Renal cortex interstitium (tissue), 11 donors: ENCODE measurements around the gene TRAPPC12. TPM values are rescaled to one million over a fixed set of nuclear protein-coding genes. Genes with fewer than 3 reads are reported as not detected.
"Not testable (repeated sequence)": the region's sequence is repeated elsewhere in the genome, so short reads cannot be mapped to it uniquely, and the experiment has no call there.

Experiments
- DNase-seq, 11 donors: peaks; one replicate each; pipeline ENCODE4 v3.0.0-alpha.2; 2013; ENCODE audit warnings: low read depth in 9 of 11, low spot score in 4 of 11; ENCODE audit errors: extremely low read depth in 1 of 11
- polyA plus RNA-seq, 3 donors: library from polyadenylated mRNA; unstranded; fragments of 120-200 nt; gene quantifications; one replicate each; pipeline ENCODE4 v1.2.1, GENCODE V29; 2013; ENCODE audit not compliant: insufficient read length in 3 of 3

TRAPPC12 gene
- polyA plus RNA-seq, 3 donors = 66.4 to 102 (median 76.2) TPM

DNA sequence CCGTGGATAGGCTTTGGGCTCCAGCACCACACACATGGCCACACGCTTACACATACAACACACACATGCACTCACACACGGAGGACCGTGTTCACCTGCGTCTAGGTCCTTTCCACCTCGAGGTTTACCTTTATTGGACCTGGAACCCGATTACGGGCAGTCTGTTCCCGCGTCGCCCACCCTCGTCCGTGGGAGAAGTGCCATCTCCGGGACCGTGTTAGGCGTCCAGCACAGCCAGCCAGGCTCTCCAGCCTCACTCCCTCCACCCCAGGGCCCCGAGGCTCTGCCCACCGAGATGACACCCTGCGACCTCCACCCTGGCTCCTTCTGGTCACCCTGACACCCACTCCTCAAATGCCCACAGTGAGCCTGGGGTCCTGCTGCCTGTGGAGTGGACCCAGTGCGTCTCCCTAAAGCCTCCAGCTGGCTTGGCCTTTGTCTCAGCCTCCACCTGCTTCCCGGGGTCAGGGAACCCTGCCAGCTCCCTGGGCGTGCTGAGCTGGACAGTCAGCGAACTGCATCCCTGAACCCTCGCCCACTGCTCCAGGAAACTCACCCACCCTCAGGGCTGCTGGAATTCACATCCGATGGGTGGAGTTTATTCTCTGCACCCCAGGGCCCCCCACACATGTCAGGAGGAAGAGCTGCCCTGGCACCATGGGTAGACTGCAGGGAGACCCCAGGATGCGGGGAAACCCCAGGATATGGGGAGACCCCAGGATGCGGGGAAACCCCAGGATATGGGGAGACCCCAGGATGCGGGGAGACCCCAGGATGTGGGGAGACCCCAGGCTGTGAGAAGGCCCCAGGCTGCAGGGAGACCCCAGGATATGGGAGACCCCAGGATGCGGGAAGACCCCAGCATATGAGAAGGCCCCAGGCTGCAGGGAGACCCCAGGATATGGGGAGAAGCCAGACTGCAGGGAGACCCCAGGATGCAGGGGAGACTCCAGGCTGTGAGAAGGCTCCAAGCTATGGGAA, 106.8 kb downstream of the TRAPPC12 start:
- DNase-seq = no peak

- DNase-seq = no peak
Measured at GRCh38 chr2:3487028-3487425, 107.5 kb downstream of the TRAPPC12 start.

DNA sequence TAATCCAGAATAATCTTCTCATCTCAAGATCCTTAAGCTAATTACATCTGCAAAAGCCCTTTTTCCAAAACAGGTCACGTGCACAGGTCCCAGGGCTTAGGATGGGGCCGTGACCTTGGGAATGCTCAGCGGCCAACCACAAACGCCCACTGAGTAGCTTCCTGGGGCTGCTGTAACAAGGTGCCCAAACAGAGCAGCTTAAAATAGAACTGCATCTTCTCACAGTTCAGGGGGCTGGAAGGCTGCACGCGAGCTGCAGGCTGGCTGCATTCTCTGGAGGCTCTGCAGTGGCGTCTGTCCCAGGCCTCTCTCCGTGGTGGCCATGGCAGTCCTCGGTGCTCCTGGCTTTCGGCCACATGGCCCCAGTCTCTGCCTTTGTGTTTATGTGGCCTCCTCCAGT, 107.9 kb downstream of the TRAPPC12 start:
- DNase-seq = no peak

DNA sequence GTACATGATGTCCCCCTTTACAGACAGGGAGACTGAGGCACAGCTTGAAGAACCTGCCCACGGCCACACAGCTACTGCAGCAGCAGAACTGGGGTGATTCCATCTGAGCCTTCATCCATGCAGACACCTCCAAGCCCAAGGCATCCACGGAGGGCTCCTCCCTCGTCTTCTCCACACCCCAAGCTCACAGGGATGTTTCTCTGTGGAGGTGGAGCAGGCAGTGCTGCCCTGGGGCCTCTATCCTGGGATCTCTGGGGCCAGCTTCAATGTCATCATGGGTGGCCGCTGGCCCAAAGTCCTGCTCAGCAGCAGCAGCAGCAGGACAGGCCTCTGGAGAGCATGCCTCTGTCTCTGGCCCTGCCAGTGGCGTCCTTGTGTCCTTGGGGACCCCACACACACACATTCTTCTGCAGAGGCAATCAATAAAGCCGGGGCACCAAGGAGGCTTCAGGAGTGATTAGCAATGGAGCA, 108.6 kb downstream of the TRAPPC12 start:
- no peak for DNase-seq

GRCh38 chr2:3488855-3489763, 109.6 kb downstream of the TRAPPC12 start:
- DNase-seq = no peak

DNA sequence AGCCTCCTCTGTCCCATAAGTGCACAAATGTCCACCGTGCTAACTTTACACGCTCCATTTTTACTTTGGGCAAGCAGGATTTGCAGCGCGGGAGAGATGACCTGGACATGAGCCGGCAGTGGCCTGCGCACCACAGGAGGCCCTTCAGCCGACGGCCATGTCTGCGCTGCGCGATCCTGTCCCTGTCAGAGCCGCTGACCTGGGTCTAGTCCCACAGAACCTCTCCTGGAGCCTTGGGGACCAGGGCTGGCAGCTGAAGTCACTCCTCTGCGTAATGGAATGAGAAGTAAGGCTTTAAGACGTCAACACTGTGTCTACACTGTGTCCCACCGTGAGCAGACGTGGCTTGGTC, 110.2 kb downstream of the TRAPPC12 start:
- DNase-seq = no peak

- no peak for DNase-seq
Measured at GRCh38 chr2:3490191-3491170, 111.0 kb downstream of the TRAPPC12 start.

GRCh38 chr2:3491306-3491705, 111.8 kb downstream of the TRAPPC12 start:
- no peak for DNase-seq

- DNase-seq = no peak
Measured at GRCh38 chr2:3491716-3492474, 112.4 kb downstream of the TRAPPC12 start.

GRCh38 chr2:3492475-3492787, 112.9 kb downstream of the TRAPPC12 start:
- not testable (repeated sequence) for DNase-seq

DNA sequence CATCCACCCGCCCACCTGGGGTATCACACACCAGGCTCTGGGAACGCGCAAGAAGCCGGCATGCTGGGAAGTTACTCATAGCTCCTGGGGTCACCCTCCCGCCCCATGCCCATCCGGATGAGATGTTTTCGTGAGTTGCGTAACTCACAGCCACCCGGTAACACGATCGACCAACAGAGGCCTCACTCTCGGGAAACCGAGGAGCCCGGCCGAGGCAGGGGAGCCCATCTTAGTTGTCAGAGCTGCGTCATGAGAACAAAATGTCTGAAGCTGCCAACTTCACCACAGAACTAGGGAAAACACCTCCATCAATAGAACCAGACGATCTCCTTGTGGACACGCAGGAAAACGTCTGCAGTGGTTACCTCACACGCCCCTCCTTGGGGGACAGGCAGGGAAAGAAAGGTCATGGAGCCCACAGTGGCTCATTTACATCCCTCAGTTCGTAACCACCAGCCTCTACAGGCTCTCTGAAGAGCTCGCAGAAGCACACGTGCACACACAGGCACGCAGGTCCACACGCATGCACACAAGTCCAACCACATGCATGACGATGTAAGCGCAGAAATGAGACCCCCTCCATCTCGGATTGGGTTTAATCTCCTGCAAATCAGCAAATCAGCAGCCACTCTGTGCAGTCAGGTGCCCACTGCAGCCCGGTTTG, 113.6 kb downstream of the TRAPPC12 start:
- DNase-seq = no peak

GRCh38 chr2:3493615-3494007, 114.1 kb downstream of the TRAPPC12 start:
- peak in 7 of 11 donors; percentile 53 to 81 (median 76) for DNase-seq

- DNase-seq = no peak
Measured at GRCh38 chr2:3494984-3495666, 115.6 kb downstream of the TRAPPC12 start.

DNA sequence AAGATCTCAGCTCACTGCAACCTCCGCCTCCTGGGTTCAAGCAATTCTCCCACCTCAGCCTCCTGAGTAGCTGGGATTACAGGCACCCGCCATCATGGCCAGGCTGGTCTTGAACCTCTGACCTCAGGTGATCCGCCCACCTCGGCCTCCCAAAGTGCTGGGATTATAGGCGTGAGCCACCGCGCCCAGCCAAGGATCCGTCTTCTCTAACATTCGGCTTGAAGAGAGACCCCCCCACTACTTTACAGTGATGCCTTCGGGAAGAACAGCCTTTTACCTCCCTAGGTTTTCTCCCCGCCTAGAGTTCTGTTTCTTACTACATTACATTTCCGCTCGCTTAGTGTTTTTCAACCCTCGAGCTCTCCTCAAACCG, 117.2 kb downstream of the TRAPPC12 start:
- DNase-seq = not testable (repeated sequence)

DNA sequence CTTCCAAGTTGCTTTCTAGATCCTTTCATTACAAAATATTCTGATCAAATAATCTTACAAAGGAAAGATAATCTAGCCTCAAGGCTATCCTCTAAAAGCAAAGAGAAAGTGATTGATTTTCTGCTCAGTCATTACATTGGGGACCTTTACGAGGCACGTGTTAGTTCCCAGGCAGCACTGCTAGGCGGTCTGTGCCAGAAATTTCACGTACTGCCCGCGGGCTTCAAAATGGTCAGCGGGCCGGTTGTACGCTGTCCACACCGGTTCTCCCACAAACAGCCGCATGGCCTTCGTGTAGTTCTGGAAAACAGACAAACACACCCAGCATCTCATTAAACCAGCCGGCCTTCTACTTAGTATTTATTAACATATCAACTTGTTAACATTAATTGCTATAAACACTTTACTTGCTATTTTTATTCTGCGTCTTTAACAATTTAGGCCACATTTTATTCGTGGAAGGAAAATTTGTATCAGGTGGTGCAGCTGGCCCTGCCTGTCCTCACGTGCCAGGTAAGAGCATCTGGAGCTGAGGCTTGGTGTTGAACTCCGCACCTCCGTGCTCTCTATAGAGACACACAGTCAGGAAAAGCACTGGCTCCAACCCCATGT, 119.4 kb downstream of the TRAPPC12 start:
- no peak for DNase-seq

DNA sequence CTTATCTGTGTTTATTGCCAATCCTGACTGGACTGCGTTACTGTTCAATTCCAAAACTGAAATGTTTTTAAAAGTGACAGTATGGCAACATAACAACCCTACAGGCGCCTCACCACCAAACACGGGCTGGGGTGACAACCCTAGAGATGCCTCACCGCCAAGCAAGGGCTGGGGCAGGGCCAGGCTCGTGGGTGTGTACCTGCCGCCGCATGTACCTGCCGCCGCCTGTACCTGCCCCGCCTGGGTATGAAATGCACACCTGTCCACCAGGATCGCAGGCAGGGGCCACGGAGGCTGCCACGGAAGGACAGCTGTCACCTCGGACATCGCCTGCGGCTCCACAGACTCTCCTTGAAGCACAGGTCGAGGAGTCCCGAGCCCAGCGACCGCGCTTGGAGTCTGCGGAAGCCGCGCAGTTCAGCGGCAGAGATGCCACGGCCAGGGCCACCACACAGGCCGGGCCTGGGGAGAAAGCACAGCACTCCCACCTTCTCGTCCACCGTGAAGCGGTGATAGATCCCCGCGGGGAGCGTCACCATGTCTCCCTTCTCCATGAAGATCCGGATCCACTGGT, 120.9 kb downstream of the TRAPPC12 start:
- no peak for DNase-seq
